Mucosa of descending colon (tissue), 3 donors: ENCODE data around the gene UCHL5. TPM values are rescaled to one million over a fixed set of nuclear protein-coding genes. Genes with fewer than 3 reads are reported as not detected.
"Not testable (repeated sequence)": the region's sequence is repeated elsewhere in the genome, so short reads cannot be mapped to it uniquely, and the experiment has no call there.

Experiments
- ATAC-seq: fragments of 200-7000 bp; cut with Tn5 transposase; one replicate; pipeline ENCODE4 v1.9.1; 2020; ENCODE audit warnings: mild to moderate bottlenecking, moderate library complexity
- DNase-seq, 3 donors: peaks; one replicate each; pipeline ENCODE4 v3.0.0-alpha.2; 2020
- H3K36me3 ChIP-seq: fragments of 200-600 bp; one replicate; pipeline ENCODE4 v1.8.0; 2021; ENCODE audit warnings: low read depth, mild to moderate bottlenecking
- H3K4me1 ChIP-seq: fragments of 200-600 bp; one replicate; pipeline ENCODE4 v1.8.0; 2021; ENCODE audit warnings: low read depth, mild to moderate bottlenecking
- H3K4me3 ChIP-seq: fragments of 200-600 bp; one replicate; pipeline ENCODE4 v1.8.0; 2021; ENCODE audit warnings: mild to moderate bottlenecking
- H3K9me3 ChIP-seq: fragments of 200-600 bp; one replicate; pipeline ENCODE4 v1.8.0; 2021; ENCODE audit warnings: mild to moderate bottlenecking
- CTCF ChIP-seq: fragments of 200-600 bp; IDR thresholded peaks from one replicate; pipeline ENCODE4 v1.8.0; 2022; ENCODE audit warnings: antibody characterized with exemption, mild to moderate bottlenecking
- intact Hi-C, 2 donors: fragments of 100-400 bp; cut with DNase I in 1 of 2; cut with micrococcal nuclease in 1 of 2; formaldehyde crosslinking; loops; one replicate each; pipeline versions ENCODE4 v1.11.0 to v1.11.1; 2022; cut with DNase I, micrococcal nuclease
- total RNA-seq, 3 donors: library from RNA; stranded (reverse); fragmentation: NEBNext Ultra II Directional in 2 of 3; extraction: Animal tissue kit (Norgen Biotek cat#: 25700) in 2 of 3; gene quantifications; one replicate each; pipeline versions ENCODE4 v1.2.1 to v1.2.4, GENCODE V29; 2021 to 2023
- donor health status: DM: no; HTN: no; CAD: no; lungs with moderate emphysema.
- donor health status: DM: no; HTN: no; CAD: no.
- donor health status: DM: no; HTN: yes; CAD: no.

The UCHL5 gene
- total RNA-seq, 3 donors from 2014 or later = 28.7 to 32.7 (median 29.1) TPM

GRCh38 chr1:193005785-193006184, 53.4 kb downstream of the UCHL5 start:
- Histone ChIP-seq H3K4me3 (no peak overlapping the region), H3K36me3 (no peaks in the 10 kb centered on the region), H3K9me3 (no peaks in the 10 kb centered on the region), H3K4me1 (peaks cover 12% of the 10 kb centered on the region)
- intact Hi-C loops = no loop called here
- ATAC-seq = no peak
- DNase-seq = no peak
- TF ChIP-seq CTCF = no peak

GRCh38 chr1:192998536-192998935, 60.6 kb downstream of the UCHL5 start:
- Histone ChIP-seq H3K9me3 (no peaks in the 10 kb centered on the region), H3K4me3 (no peak overlapping the region), H3K4me1 (peaks cover 2% of the 10 kb centered on the region), H3K36me3 (no peaks in the 10 kb centered on the region)
- no peak for TF ChIP-seq CTCF
- intact Hi-C loops = no loop called here
- DNase-seq (no peak), ATAC-seq (peak; percentile 40)

- no peaks in the 10 kb centered on the region for H3K36me3 ChIP-seq
- no peak overlapping the region for H3K4me3 ChIP-seq
- no peaks in the 10 kb centered on the region for H3K4me1 ChIP-seq
- ATAC-seq = no peak
- no peak for DNase-seq
- intact Hi-C loops = no loop called here
- no peaks in the 10 kb centered on the region for H3K9me3 ChIP-seq
- no peak for TF ChIP-seq CTCF
Observed at GRCh38 chr1:192994141-192994540, 65.0 kb downstream of the UCHL5 start.

- H3K36me3 ChIP-seq = no peaks in the 10 kb centered on the region
- DNase-seq = no peak
- no peaks in the 10 kb centered on the region for H3K9me3 ChIP-seq
- no peak for ATAC-seq
- no peak for TF ChIP-seq CTCF
- no peak overlapping the region for H3K4me3 ChIP-seq
- no peaks in the 10 kb centered on the region for H3K4me1 ChIP-seq
- intact Hi-C loops = no loop called here
Observed at GRCh38 chr1:192993426-192994085, 65.6 kb downstream of the UCHL5 start.

GRCh38 chr1:192986748-192987334, 72.3 kb downstream of the UCHL5 start:
- ATAC-seq, H3K4me1 ChIP-seq, H3K4me3 ChIP-seq, H3K36me3 ChIP-seq, H3K9me3 ChIP-seq, DNase-seq, intact Hi-C loops: not testable (repeated sequence)

- Histone ChIP-seq H3K4me1 (no peaks in the 10 kb centered on the region), H3K4me3 (no peak overlapping the region), H3K36me3 (no peaks in the 10 kb centered on the region), H3K9me3 (no peaks in the 10 kb centered on the region)
- no peak for TF ChIP-seq CTCF
- intact Hi-C loops = no loop called here
- DNase-seq (peak in 1 of 3 donors; percentile 33), ATAC-seq (no peak)
Observed at GRCh38 chr1:192986110-192986747, 72.9 kb downstream of the UCHL5 start.
